MV-4-11 (cell line): ENCODE data around the gene MYL11.

Source experiments
- DNase-seq: peaks from one replicate; lab custom pipeline; 2025; lab: John Stamatoyannopoulos, UW

Gene MYL11

DNA sequence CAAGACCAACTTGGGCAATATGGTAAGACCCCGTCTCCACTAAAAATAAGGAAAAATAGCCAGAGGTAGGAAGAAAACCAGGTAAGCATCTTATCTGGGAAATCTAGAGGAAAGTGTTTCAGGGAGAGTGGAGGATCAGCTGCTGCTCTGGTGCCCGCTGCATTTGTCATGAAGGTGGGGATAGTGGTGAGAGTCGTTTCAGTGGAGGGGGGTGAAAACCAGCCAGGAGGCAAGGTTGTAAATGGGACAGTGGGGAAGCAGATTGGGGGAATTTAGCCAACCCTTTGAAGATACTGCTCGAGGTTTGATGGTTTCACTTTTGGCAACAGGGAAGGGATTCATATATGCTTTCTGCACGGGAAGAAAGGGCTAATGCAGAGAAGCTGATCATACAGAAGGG lies 46.4 kb downstream of the MYL11 start:
- no peak for DNase-seq
